NCI-H2107 treated with DMSO at 0.1 percent for 48 hours (cell line): Measurements from ENCODE around the gene BMPR1A.
"Not testable (repeated sequence)": the region's sequence is repeated elsewhere in the genome, so short reads cannot be mapped to it uniquely, and the experiment has no call there.

Experiments used
- DNase-seq: peaks from one replicate; lab custom pipeline; 2025; ENCODE audit not compliant: unreplicated experiment; lab: John Stamatoyannopoulos, UW

BMPR1A gene

DNA sequence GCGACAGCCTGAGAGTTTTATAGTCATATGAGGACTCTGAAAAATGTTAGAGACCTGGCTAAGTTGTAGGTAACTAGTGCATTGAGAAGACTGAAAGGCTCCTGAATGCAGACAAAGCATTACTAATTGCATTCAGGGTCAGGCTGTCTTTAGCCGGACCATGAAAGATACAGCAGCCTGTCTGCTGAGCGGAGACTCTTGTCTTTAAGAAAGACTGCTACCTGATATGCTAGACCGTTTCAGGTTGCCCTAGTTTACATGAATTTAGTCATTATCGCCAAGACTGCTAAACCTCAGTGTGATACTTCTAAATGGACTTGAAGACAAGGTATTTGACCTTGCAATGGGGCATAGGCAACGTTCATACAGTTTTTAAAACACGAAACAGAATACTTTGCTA is 81.2 kb downstream of the BMPR1A start:
- no peak for DNase-seq

DNA sequence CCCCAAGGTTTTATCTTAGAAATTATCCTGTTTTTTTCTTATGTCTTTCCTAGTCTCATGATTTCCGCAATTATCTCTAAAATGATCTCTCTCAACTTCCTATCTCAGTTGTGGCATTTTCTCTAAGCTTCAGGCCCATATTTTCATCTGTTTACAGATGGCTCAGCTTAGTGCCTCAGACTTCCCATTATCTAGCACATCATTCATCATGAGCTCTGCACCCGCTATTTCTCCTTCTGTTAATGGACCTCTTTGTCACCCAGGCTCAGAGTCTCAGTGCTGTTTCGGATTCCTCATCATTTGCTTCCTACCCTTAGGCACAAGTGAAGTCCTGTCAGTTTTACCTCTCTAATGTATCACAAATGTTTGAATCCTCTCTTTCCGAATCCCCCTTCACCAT is 84.1 kb downstream of the BMPR1A start:
- DNase-seq = no peak

DNA sequence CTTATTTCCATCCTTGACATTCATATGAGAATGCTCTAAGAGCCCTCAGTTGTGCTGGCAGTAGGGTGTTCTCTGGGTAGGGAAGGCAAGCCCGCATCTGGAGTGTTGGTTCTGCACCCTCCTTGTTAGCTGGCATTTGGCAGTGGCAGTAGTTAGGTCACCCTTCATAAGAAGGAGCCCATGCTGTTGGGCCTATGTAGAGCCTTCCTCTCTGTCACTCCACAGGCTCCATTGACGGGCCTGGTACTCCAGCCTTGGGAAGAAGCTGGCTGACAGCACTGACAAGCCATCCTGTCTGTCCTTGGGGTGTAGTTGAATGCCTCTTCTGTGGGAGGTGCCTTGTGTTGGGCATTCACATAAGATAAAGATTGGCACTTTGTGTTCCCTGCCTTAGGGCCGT is 89.7 kb downstream of the BMPR1A start:
- no peak for DNase-seq

DNA sequence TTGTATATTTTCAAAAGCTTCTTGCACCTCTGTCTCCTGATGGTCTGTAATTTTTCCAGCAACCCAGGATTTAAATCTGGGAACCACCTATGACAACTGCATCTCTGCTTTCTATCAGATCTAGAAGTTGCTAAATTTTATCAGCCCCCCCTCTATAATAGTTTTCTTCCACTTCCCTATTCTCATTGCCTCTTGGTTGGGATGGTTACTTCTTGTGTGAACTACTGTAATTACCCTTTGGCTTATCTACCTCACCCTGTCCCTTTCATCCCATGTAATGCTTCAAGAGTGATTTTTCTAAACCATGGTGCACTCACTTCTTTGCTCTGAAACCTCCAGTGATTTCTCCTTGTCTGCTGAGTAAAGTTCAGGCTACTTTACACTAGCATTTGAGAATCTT is 92.3 kb downstream of the BMPR1A start:
- no peak for DNase-seq

DNA sequence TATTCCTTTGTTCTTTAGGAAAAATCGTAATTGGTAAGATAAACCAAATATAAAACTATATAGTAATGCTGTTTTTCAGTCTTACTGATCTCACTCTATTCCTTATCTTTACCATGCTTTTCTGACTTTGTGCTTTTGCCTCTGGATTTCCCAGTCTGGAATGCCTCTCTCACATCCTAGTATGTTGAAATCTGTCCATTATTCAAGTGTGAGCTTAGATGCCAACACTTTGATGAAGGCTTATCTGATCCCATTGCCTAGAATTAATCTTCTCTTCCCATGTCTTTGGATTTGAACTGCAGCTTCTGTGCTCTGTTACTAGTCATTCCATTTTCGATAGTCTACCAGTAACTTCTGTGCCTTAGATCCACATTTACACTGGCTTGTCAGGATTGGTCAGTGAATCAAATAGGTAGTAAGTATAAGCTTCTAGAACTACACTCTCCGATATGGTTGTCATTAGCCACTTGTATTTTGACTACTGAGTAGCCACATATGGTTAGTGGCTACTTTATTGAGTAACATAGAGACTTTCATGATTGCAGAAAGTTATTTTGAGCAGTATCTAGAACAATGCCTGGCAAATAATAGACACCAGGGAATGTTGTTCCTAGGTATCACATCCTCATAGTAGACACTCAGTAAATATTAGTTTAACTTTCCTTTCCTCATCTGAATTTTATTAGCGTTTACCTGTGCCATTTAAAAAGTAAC is 92.9 kb downstream of the BMPR1A start:
- DNase-seq = no peak

DNA sequence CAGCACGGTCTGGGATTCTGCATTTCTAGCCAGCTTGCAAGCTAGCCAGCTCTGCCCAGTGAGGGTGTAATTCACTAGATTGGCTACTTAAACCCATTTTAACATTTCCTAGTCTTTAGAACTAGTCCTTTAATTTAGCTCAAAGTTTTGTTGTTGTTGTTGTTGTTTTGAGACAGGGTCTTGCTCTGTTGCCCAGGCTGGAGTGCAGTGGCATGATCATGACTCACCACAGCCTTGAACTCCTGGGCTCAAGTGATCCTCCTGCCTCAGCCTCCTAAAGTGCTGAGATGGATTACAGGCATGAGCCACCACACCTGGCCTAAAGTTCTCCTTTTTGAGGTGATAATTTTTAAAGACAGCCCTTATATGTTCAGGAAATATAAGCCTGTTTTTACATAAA is 94.1 kb downstream of the BMPR1A start:
- DNase-seq = no peak

DNA sequence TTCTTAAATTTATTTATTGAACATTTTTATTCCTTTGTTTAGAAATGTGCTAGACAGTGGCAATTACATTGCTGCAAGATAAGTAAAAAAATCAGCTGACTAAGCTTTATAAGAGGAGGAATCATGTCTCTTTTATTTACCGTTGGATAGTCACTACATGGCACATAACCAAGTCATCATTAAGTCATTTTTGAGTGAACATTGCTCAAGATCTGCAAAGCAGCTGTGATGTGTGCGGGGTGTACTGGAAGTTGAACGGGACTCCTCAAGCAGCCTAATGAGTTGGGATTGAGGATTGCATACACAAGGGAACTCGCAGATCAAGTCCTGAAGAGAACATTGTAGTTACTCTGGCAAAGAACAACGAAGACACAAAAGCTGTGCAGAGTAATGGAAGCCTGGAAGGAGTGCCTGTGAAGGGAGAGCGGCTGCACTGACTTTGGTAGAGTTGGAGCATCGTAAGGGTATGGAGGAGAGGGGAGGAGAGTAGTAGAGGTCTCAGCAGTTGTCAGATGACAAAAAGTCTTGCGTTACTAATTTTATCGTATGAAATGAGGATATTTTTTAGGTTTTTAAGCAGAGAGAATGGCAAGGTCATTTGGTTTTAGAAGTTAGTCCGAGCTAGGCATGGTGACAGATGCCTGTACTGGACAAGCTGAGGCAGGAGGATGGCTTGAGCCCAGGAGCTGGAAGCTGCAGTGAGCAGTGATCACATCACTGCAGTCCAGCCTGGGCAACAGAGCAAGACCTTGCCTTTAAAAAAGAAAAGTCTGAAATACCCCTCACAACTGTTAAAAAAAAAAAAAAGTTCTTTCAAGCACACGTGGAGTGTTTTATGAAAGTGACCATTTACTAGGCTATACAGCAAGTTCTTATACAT is 95.1 kb downstream of the BMPR1A start:
- DNase-seq = no peak

DNA sequence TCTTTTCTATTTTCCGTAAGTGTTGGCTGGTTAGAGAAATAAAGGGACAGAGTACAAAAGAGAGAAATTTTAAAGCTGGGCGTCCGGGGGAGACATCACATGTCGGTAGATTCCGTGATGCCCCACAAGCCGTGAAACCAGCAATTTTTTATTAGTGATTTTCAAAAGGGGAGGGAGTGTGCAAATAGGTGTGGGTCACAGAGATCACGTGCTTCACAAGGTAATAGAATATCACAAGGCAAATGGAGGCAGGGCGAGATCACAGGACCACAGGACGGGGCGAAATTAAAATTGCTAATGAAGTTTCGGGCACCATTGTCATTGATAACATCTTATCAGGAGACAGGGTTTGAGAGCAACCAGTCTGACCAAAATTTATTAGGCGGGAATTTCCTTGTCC is 97.2 kb downstream of the BMPR1A start:
- not testable (repeated sequence) for DNase-seq

DNA sequence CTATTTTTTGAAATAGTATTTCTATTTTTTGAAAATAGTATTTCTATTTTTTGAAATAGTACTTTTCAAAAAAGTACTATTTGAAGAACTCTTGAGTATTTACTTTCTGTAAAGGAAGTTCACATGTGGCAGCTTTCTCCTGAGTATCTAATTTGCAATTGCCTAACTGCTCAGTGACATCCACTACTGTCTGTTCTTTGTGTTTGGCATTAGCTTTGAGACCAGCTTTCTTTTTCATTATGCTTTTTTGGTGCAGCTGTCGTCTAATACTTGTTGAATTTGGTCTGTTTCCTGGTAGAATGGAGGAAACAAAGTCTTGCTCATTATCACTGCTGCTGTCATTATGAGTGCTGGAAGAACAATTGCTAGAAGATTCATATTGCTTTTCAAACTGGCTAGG is 99.1 kb downstream of the BMPR1A start:
- no peak for DNase-seq

DNA sequence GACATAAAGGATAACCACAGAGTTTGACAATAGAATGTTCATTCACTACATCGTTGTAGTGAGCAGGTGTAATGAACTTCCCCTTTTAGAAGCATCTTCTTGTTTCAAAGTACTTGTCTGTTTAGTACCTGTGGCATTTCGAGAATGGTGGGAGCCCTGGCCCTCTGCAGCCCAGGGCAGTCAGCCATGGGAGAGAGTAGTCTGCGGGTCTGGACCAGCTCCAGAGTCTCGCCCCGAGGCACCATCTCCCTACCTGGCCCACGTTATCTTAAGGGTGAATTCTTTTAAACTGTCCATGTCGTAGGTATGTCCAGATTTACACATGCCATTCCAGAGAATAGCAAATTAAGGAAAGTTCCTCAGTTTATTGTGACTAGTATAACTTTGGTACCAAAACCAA is 99.7 kb downstream of the BMPR1A start:
- DNase-seq = no peak

DNA sequence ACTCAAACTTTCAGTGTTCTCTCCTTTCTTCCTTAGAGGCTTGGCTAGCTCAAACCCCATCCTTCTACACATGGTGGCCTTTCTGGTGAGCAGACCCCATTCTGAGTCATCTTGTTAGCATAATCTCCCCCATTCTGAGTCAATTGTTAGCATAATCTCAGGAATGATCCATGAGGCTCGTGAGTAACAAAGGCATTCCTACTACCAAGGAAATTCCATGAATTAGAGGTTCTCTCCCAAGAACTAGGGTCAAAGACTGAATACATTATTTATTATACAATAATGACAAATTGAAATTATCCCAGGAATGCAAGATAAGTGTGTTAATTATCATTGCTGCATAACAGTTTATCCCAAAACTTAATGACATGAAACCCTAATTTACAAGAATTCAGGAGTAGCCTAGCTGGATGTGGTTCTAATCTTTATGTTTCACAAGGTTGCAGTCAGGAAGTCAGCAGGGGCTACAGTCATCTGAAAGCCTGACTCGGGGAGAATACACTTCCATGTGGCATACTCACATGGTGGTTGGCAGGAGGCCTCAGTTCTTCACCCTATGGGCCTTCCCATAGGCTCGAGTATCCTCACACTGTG is 100.8 kb downstream of the BMPR1A start:
- DNase-seq = no peak

DNA sequence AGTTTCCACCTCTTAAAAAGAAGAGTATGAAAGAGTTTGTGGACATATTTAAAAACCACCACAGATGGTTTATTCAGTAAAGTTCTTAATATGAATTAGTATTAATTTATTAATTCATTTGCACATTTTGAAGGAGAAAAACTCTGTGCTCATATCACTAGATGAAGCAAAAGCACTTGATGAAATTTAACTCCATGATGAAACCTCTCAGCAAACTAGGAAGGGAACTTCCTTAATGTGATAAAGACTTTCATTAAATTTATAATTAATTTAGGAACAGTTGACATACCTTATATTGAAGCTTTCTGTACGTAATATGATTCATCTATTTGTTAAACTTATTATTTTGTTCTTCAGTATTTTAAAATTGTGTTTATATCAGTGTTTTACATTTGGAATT is 101.6 kb downstream of the BMPR1A start:
- no peak for DNase-seq

DNA sequence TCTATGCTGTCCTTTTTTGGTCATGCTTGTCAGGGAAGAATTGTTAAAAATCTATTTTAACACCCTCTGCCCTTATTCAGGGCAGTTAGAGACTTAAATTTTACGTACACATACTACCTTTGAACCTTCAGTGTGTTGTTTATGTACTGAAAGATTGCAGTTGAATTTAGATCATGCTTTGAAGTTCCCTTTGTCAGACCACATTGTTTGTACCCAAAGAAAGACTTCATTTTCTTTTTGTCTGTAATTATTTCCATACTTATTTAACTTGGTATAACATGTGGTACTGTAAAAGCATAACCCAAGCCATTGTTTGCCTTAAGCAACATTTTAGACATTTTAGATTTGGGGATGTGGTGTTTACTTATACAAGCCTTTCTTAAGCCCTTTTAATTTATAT is 104.9 kb downstream of the BMPR1A start:
- DNase-seq = no peak

DNA sequence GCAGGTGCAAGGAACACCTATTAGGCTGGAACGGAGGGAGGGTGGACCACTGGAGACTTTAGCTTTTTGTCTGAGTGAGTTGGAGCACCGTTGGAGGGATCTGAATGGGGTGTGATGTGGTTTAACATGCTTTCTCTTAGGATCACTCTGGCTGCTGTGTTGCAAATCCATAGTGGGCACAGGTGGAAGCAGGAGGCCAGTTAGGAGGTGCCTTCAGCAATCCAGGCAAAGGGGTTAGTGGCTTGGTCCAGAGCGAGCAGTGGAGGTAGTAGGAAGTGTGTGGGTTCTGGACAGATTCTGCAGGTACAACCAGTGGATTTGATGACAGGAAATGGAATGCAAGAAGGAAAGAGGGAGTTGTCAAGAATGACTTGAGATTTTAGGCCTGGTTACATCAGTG is 106.0 kb downstream of the BMPR1A start:
- DNase-seq = no peak

DNA sequence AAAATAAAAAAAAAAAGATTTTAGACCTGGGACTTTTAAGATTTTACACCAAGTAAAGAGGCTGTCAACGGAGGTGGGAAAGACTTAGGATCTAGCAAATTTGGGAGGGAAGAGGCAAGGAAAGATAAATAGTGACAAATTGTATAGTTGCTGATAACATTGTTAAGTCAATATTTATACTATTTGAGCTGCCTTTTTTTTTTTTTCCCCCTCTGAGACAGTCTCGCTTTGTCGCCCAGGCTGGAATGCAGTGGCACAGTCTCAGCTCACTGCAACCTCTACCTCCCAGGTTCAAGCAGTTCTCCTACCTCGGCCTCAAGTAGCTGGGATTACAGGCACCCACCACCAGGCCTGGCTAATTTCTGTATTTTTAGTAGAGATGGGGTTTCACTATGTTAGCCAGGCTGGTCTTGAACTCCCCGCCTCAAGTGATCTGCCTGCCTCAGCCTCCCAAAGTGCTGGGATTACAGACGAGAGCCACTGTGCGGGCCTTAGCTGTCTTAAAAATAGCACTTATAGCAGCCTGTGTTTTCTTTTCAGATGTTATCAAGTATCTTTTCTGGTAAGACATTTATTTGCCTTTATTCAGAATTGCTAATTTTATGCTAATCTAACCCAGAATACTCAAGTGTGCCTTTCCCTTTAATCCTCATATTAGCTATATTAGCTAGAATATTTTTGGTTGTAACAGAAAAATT is 106.5 kb downstream of the BMPR1A start:
- DNase-seq = no peak

DNA sequence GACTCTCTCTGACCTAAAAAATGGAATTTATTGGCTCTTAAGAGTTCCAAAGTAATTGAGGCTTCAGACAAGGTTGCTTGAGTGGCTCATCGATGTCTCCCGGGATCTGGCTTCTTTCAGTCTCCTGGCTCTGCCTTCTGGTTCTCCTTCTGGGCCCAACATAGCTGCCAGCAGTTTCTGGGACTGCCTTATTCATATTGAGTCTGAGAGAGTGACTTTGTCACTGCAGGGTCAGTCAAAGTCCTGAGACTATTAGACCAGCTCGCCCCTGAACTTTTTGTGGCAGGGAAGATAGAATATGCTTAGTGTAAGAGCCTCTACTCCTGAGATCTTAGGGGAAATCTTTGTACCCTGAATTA is 107.0 kb downstream of the BMPR1A start:
- no peak for DNase-seq

DNA sequence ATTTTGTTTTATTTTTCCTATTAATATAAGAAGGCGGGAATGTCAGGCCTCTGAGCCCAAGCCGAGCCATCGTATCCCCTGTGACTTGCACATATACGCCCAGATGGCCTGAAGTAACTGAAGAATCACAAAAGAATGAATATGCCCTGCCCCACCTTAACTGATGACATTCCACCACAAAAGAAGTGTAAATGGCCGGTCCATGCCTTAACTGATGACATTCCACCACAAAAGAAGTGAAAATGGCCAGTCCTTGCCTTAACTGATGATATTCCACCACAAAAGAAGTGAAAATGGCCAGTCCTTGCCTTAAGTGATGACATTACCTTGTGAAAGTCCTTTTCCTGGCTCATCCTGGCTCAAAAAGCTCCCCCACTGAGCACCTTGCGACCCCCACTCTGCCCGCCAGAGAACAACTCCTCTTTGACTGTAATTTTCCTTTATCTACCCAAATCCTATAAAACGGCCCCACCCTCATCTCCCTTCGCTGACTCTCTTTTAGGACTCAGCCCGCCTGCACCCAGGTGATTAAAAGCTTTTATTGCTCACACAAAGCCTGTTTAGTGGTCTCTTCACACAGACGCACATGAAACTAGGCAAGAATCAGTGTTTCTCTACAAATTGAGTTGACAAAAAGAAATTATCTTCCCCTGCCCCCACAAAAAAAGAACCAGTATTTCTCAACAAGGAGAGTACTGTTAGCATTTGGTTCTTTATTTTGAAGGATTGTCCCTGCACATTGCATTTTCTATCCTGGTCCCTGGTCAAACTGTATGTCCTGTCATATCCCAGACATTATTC is 108.8 kb downstream of the BMPR1A start:
- DNase-seq = not testable (repeated sequence)

DNA sequence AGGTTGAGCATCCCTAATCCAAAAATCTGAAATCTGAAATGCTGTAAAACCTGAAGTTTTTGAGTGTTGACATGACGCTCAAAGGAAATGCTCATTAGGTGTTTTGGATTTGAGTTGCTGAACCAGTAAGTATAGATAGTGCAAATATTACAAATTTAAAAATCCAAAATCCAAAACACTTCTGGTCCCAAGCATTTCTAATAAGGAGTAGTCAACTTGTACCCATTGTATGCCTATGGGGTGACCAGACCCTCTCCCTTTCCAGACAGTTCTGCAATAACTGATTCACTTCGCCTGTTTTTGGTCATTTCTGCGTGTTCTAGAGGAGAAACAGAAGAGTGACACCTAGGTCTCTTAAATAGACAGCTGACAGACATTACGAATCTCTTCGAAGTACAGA is 110.7 kb downstream of the BMPR1A start:
- DNase-seq = no peak

DNA sequence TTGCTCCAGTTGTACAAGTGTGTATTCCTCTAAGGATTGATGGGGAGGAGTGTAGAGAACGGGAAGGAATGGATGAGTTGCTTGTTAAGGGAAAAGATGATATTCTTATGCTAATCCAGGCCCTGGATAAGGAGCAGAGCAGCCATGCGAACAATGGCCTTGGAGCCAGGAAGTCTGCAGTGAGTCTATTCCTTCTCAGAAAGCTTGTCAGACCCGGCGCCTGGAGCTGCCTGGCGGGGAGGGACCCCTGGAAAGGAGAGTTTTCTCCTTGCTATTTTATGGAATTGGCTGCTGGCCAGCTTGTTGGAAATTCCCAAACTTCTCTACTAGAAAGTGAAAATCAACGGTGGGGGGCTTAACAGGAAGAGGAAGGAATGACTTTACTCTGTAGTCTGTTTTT is 111.9 kb downstream of the BMPR1A start:
- no peak for DNase-seq

DNA sequence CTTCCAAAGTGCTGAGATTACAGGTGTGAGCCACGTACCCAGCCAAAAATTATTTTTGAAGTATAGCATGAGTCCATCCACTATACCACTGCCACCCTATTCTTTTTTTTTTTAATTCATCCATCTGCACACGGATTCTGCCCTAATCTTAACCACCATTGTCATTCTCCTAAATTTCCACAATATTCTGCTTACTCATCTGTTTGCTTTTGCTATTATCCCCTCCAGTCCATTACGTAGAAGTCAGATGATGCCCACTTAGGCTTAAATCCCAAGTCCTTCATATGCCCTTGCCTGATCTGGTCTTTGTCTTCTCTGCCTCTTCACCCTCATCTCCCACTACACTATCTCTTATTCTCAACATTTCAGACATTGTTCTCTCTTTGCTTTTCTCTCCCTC is 114.3 kb downstream of the BMPR1A start:
- DNase-seq = no peak
